Activated T-cell treated with anti-CD3 and anti-CD28 coated beads for 24 hours (primary cell): ENCODE data around the gene MCAT.
A peak's percentile ranks its signal among the peaks of the same experiment; 100 is the strongest.
"Not testable (repeated sequence)": the region's sequence is repeated elsewhere in the genome, so short reads cannot be mapped to it uniquely, and the experiment has no call there.

Experiments used
- DNase-seq: peaks from one replicate; pipeline ENCODE4 v3.0.0-alpha.2; 2020; ENCODE audit warnings: low read depth

Gene MCAT

DNA sequence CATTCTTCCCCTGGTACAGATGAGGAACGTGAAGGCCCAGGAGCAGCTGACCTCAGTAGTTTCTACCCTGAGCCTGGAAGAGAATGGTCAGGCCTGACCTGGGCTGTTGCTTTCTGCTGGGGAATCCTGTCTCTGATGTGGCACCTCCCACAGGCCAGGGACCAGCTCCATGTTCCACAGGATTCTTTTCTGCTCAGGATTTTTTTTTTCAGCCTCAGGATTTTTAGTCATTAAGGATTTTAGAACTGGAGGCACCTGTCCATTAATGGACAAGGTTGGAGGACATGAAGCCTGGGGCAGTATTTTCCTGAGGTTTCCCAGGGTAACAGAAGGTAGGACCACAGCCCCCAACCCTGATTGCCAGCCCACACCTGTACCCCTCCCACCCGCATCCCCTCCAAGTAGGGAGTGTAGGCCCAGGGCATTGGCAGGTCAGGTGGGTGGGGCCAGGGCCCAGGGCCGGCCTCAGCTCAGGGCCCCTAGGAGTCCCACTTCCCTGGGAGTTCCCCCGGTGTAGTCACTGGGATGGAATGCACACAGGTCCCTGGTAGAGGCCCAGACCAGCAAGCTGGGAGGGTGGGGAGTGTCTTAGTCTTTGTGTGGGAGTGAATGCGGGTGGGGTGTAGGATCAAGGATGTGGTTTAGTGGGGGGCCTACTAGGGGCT, 16.6 kb downstream of the MCAT start:
- DNase-seq, result no peak

- DNase-seq, result no peak
Observed at GRCh38 chr22:43118953-43119458, 24.2 kb downstream of the MCAT start.

GRCh38 chr22:43118024-43118849, 25.0 kb downstream of the MCAT start:
- DNase-seq, result no peak

DNA sequence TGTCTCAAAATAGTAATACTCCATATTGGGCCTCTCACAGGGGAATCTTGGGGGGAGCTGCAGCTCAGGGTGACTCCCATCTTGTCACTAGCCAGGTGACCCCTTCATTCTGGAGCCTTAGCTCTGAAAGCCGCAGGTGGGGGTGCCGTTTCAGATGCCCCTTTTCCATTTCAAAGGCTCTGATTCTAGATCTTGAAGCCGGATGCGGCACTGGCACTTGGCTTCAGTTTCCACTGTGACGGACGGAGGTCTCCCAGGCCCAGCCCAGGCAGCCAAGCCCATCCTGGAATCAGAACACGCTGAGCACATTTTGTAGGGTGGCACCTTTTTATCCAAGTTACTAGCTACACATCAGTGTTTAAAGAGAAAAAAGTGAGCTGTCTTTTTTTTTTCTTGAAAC, 26.3 kb downstream of the MCAT start:
- DNase-seq, result no peak

GRCh38 chr22:43114958-43115357, 28.2 kb downstream of the MCAT start:
- no peak for DNase-seq

DNA sequence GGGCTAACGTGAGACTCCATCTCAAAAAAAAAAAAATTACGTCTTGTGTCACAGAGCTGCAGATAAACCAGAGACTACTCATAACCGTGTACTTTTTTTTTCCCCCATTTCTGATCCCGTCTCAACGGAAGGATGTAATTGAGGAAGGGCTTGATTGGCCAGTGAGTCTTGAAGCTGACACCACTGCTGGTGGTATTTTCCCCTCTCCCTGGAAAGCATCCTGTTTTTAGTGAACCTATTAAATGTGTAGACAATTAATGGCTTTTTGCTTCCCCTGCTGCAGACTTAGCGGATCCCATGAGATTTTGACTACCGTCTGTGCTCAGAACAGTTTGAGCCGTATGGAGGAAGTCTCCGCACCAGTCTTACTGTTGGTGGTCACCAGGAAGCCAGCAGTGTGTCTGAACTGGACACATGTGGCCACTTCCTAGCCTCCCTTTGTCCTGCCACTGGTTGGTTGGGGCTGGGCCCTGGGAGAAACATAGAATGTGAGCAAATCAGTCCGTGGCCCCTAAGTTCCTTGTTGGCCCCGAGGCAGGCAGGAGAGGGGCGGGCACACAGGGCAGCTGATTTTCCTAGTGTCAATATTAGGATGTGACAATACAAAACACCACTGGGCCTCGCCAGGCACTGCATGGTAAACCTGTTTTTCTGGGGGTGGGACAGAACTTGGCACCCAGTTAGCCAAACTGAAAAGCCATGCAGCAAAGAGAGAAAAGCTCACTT, 29.5 kb downstream of the MCAT start:
- DNase-seq, result no peak

GRCh38 chr22:43110927-43111623, 32.1 kb downstream of the MCAT start:
- DNase-seq, result peak; percentile 8

DNA sequence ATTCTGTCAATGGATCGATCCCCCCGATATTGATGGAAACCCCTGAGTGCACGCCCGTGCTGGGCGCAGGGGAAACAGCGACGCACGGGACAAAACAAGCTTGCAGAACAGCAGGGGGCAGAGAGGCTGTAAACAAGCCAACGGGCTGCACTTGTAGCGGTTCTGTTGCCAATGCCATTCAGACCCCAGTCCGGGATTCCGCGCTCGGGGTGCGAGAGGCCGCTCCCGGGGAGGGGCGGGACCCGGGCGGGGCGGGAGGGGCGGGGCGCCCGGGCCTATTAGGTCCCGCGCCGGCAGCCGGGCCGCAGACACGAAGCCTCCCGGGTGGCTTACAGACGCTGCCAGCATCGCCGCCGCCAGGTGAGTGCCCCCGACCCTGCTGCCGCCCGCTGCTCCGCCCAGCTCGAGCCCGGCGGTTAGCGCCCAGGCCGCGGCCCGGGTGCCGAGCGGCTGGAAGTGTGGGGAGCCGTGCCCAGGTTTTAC, 32.7 kb downstream of the MCAT start, which contains the start of gene BIK:
TSS of gene BIK (plus strand) at position 307 of the 483 bp plus-strand sequence. CDS start 13,273 bp downstream, outside the sequence.
- peak; percentile 18 for DNase-seq

GRCh38 chr22:43109921-43110443, 33.2 kb downstream of the MCAT start:
- DNase-seq, result no peak

GRCh38 chr22:43109511-43109910, 33.7 kb downstream of the MCAT start:
- no peak for DNase-seq

GRCh38 chr22:43106302-43106701, 36.9 kb downstream of the MCAT start:
- DNase-seq, result no peak

GRCh38 chr22:43104950-43105349, 38.2 kb downstream of the MCAT start:
- not testable (repeated sequence) for DNase-seq

GRCh38 chr22:43104056-43104625, 39.1 kb downstream of the MCAT start:
- not testable (repeated sequence) for DNase-seq

- DNase-seq, result no peak
Observed at GRCh38 chr22:43101306-43101705, 41.9 kb downstream of the MCAT start.

DNA sequence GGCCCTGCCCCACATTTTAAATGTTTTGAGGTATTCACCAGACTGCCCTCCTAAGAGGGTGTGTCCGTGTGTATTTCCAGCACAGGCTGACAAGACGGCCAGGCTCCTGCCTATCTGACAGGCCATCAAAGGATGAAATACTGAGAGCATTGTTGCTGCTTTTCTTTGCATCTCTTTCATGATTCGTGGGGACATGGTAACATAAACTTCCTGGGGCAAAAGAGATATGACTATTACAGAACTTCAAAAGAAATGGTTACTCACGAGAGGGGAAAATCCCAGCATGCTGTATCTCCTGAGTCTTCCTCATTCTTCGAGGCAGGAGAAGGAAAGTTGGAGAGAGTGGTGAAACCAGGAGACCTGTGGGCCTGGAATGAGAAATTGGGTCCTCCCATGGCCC, 43.0 kb downstream of the MCAT start:
- no peak for DNase-seq

DNA sequence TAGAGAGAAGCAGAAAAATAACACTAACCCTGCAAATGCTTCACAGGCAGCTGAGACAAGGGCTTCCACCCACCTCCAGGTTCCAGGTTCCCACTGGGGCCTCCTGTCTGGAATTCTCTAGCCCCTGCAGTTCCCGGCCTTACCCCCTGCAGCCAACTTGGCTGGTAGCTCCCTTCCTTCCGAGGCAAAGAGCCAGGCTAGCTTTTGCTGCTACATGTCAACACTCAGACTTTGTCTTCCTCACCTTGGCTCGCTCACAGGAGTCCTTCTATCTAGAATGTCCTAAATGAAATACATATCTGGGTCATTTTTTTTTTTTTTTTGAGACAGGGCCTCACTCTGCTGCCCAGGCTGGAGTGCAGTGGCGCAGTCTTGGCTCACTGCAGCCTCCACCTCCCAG, 44.1 kb downstream of the MCAT start:
- DNase-seq, result no peak

- DNase-seq, result no peak
Observed at GRCh38 chr22:43098356-43098755, 44.8 kb downstream of the MCAT start.

- DNase-seq, result no peak
Observed at GRCh38 chr22:43096420-43096819, 46.8 kb downstream of the MCAT start.

DNA sequence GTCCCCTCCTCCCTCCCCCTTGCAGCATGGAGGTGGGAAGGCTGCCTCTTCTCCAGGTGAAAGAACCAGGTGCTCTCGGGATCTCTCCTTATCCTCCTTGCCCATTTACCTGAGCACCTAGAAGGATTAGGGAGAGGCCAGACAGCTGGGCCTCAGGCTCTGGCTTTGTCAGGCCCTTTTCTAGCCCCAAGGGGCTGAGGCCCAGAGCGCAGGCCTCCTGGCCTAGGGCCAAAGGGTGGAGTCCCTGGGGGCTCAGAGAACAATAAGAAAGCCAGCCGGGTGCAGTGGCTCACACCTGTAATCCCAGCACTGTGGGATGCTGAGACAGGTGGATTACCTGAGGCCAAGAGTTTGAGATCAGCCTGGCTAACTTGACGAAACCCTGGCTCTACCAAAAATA, 48.6 kb downstream of the MCAT start:
- DNase-seq, result no peak

DNA sequence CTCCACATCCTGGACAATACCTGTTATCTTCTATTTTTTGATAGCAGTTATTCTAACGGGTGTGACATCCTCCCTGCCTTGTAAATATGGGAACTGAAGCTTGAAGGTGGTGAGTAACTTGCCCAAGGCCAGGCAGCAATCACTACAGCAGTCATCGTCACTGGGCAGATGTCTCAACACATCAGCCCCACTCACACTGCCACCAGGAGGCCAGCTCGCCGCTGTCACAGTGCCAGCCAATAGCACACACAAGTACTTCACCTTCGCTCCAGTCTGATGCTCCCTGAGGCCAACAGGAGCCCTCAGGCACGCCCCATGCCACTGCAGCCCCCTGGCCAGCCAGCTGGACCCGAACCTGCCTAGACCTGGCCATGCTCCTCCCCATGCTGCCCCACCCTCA, 49.1 kb downstream of the MCAT start:
- no peak for DNase-seq

- DNase-seq, result no peak
Observed at GRCh38 chr22:43092085-43092484, 51.1 kb downstream of the MCAT start.
